SK-N-SH (cell line): Measurements from ENCODE around the gene ALS2CL. TPM values are rescaled to one million over a fixed set of nuclear protein-coding genes. Genes with fewer than 3 reads are reported as not detected.

ENCODE experiments used
- CTCF ChIA-PET: fragments of 300-600, 350-600 bp; formaldehyde crosslinking; extraction: SDS; loops from one replicate; lab custom pipeline; 2021; lab: Yijun Ruan, JAX
- POLR2A ChIA-PET: fragments of 350-600 bp; sonication (Branson Sonifier 250); formaldehyde crosslinking; extraction: SDS; loops from one replicate; lab custom pipeline; 2020; ENCODE audit warnings: antibody characterized with exemption, inconsistent platforms; lab: Yijun Ruan, JAX
- DNase-seq: peaks from one replicate; pipeline ENCODE4 v3.0.0; 2012
- H2AFZ ChIP-seq: fragments of 200-600 bp; sonication (generic); 2 replicates; pipeline ENCODE4 v1.8.1; 2016; ENCODE audit warnings: antibody characterized with exemption, mild to moderate bottlenecking, low read depth
- H3F3A ChIP-seq: fragments of 200-600 bp; sonication (generic); replicated peaks from 2 replicates; pipeline ENCODE3; 2016; ENCODE audit warnings: antibody characterized with exemption, mild to moderate bottlenecking; ENCODE audit not compliant: insufficient read depth
- H3K27ac ChIP-seq, 2 experiments: fragments of 200-500 bp in 1 of 2; fragments of 200-600 bp in 1 of 2; sonication (Bioruptor generic) in 1 of 2; sonication (generic), shearing (Covaris generic) in 1 of 2; 2 replicates each; pipeline versions ENCODE4 v1.5.1 to v1.6.1; 2014 to 2016; ENCODE audit warnings: low read depth in 2 of 2, inconsistent platforms in 1 of 2, low read length in 1 of 2, mild to moderate bottlenecking in 1 of 2, mixed read lengths in 1 of 2
- H3K27me3 ChIP-seq: fragments of 200-600 bp; sonication (generic), shearing (Covaris generic); 2 replicates; pipeline ENCODE4 v1.6.1; 2016; ENCODE audit warnings: mixed run types; ENCODE audit not compliant: insufficient read depth
- H3K36me3 ChIP-seq, 2 experiments: fragments of 200-500 bp in 1 of 2; fragments of 200-600 bp in 1 of 2; sonication (Bioruptor generic) in 1 of 2; sonication (generic) in 1 of 2; replicated peaks in 1 of 2; 2 replicates each; pipeline versions ENCODE3 to v1.5.1; 2014 to 2016; ENCODE audit warnings: low read length in 1 of 2, mild to moderate bottlenecking in 1 of 2; ENCODE audit not compliant: insufficient read depth in 2 of 2, control insufficient read depth in 1 of 2
- H3K4me1 ChIP-seq, 2 experiments: fragments of 200-500 bp in 1 of 2; fragments of 200-600 bp in 1 of 2; sonication (Bioruptor generic) in 1 of 2; sonication (generic), shearing (Covaris generic) in 1 of 2; 2 replicates each; pipeline versions ENCODE4 v1.5.1 to v1.6.1; 2014 to 2016; ENCODE audit warnings: low read depth in 1 of 2, low read length in 1 of 2, mixed run types in 1 of 2; ENCODE audit not compliant: insufficient read depth in 2 of 2, control insufficient read depth in 1 of 2
- H3K4me2 ChIP-seq: fragments of 200-600 bp; sonication (generic), shearing (Covaris generic); 2 replicates; pipeline ENCODE4 v1.6.1; 2017; ENCODE audit warnings: mixed run types
- H3K4me3 ChIP-seq, 2 experiments: fragments of 200-500 bp in 1 of 2; fragments of 200-600 bp in 1 of 2; sonication (Bioruptor generic) in 1 of 2; sonication (generic), shearing (Covaris generic) in 1 of 2; 2 replicates each; pipeline versions ENCODE4 v1.5.1 to v1.8.1; 2014 to 2016; ENCODE audit warnings: low read depth in 2 of 2, inconsistent platforms in 1 of 2, low read length in 1 of 2, mild to moderate bottlenecking in 1 of 2, mixed read lengths in 1 of 2, moderate library complexity in 1 of 2
- H3K79me2 ChIP-seq: fragments of 200-600 bp; sonication (generic); 2 replicates; pipeline ENCODE4 v1.8.1; 2017; ENCODE audit warnings: mild to moderate bottlenecking; ENCODE audit not compliant: insufficient read depth
- H3K9ac ChIP-seq: fragments of 200-600 bp; sonication (generic); 2 replicates; pipeline ENCODE4 v1.6.1; 2017; ENCODE audit warnings: mixed run types
- H3K9me2 ChIP-seq: fragments of 200-600 bp; sonication (generic); 2 replicates; pipeline ENCODE4 v1.6.1; 2017; ENCODE audit warnings: mixed run types
- H3K9me3 ChIP-seq: fragments of 200-600 bp; sonication (generic); 2 replicates; pipeline ENCODE4 v1.6.1; 2017; ENCODE audit warnings: mixed run types, mild to moderate bottlenecking, moderate library complexity
- H4K20me1 ChIP-seq: fragments of 200-600 bp; sonication (generic); 2 replicates; pipeline ENCODE4 v1.6.1; 2017; ENCODE audit warnings: mild to moderate bottlenecking, mixed run types; ENCODE audit not compliant: insufficient read depth
- ELF1 ChIP-seq: IDR thresholded peaks from 2 replicates; pipeline ENCODE4 v1.4.0; 2012
- GATA2 ChIP-seq: sonication (generic); formaldehyde crosslinking; IDR thresholded peaks from 2 replicates; pipeline ENCODE4 v1.5.0; 2020; ENCODE audit warnings: mild to moderate bottlenecking, missing genetic modification reagents
- NRF1 ChIP-seq: IDR thresholded peaks from 2 replicates; pipeline ENCODE4 v1.6.1; 2012; ENCODE audit warnings: low read depth, mild to moderate bottlenecking, low read length
- POLR2AphosphoS5 ChIP-seq: IDR thresholded peaks from 2 replicates; pipeline ENCODE4 v1.6.1; 2012; ENCODE audit warnings: low read depth, low read length
- TEAD4 ChIP-seq: IDR thresholded peaks from 2 replicates; pipeline ENCODE4 v1.4.0; 2012; ENCODE audit warnings: mild to moderate bottlenecking, borderline replicate concordance; ENCODE audit not compliant: insufficient read depth
- YY1 ChIP-seq: IDR thresholded peaks from 2 replicates; pipeline ENCODE4 v1.4.0; 2012; ENCODE audit warnings: low read depth, mild to moderate bottlenecking
- WGBS: methylation state at CpG from one replicate; pipeline ENCODE4 v1.1.6; 2017; ENCODE audit warnings: low lambda C conversion rate; 5-methylcytosine and 5-hydroxymethylcytosine counted together
- polyA plus RNA-seq, 3 experiments: library from polyadenylated mRNA; depleted of rRNA; stranded (reverse); fragments of >200 nt; gene quantifications; 2 replicates each; pipeline ENCODE4 v1.2.3, GENCODE V29; 2012
- TF ChIP-seq, protein P1 (sequence below): fragments of 150-350 bp; IDR thresholded peaks from 2 replicates; pipeline ENCODE4 v1.6.1; 2017; ENCODE audit warnings: antibody characterized with exemption, low read length, low read depth, borderline replicate concordance
- TF ChIP-seq, protein P2 (sequence below): IDR thresholded peaks from 2 replicates; pipeline ENCODE4 v1.4.0; 2012; ENCODE audit warnings: low read depth, borderline replicate concordance
- TF ChIP-seq, protein P3 (sequence below): IDR thresholded peaks from 2 replicates; pipeline ENCODE4 v1.4.0; 2012; ENCODE audit warnings: low read depth, borderline replicate concordance

The ALS2CL gene
- polyA plus RNA-seq, 1 of the 3 experiments (the other 2 are of a cell fraction) = 0.18 TPM

DNA sequence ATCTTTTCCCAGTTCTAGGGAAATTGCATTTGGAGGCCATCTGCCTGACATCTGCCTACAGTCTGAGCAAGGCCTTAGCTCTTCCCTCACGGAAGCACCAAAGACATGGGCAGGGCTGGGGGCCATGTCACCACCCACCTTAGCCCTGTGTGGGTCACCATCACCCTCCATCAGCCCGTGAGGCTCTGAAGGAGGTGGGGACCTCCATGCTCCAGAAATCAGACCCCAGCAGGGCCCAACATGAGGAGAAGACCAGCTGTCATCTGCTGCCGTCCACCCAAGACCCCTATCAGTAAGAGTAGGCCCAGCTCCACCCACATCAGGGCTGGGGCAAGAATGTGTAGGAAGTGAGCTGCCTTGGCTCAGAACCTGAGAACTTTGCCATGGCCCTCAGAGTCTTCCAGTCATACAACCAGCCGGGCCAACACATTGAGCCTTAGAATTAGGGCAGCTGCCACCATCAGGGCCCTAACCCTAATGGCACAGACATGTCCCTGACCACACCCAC is 9.6 kb upstream of the ALS2CL start:
- POLR2A ChIA-PET = interaction anchor here (0.9 to 2.4 kb wide), 3 partner anchors 39 to 206 kb away, joined by 3 to 15 read pairs (median 3); no protein-coding TSS in a partner anchor
- 60% methylated on average over 2 of the region's 4 CpGs for WGBS
- H3K9ac ChIP-seq = no peak overlapping the region
- no peak overlapping the region for H3K4me2 ChIP-seq
- no peaks in the 10 kb centered on the region for H4K20me1 ChIP-seq
- TF ChIP-seq NRF1 (no peak), ELF1 (no peak), GATA2 (CRISPR knock-in tag) (no peak), YY1 (no peak), POLR2AphosphoS5 (no peak)
- TF ChIP-seq, protein P1, sequence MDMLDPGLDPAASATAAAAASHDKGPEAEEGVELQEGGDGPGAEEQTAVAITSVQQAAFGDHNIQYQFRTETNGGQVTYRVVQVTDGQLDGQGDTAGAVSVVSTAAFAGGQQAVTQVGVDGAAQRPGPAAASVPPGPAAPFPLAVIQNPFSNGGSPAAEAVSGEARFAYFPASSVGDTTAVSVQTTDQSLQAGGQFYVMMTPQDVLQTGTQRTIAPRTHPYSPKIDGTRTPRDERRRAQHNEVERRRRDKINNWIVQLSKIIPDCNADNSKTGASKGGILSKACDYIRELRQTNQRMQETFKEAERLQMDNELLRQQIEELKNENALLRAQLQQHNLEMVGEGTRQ = no peak
- TF ChIP-seq, protein P2, sequence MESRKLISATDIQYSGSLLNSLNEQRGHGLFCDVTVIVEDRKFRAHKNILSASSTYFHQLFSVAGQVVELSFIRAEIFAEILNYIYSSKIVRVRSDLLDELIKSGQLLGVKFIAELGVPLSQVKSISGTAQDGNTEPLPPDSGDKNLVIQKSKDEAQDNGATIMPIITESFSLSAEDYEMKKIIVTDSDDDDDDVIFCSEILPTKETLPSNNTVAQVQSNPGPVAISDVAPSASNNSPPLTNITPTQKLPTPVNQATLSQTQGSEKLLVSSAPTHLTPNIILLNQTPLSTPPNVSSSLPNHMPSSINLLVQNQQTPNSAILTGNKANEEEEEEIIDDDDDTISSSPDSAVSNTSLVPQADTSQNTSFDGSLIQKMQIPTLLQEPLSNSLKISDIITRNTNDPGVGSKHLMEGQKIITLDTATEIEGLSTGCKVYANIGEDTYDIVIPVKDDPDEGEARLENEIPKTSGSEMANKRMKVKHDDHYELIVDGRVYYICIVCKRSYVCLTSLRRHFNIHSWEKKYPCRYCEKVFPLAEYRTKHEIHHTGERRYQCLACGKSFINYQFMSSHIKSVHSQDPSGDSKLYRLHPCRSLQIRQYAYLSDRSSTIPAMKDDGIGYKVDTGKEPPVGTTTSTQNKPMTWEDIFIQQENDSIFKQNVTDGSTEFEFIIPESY = no peak
- TF ChIP-seq, all 33 proteins: peak for 0
- CTCF ChIA-PET = interaction anchor here (0.5 to 4.2 kb wide), 16 partner anchors 10 to 214 kb away, joined by 3 to 52 read pairs (median 5); partner anchors contain the start of gene ALS2CL
- no peak overlapping the region for H2AFZ ChIP-seq
- H3F3A ChIP-seq = no peaks in the 10 kb centered on the region
- H3K27me3 ChIP-seq = peaks cover 14% of the 10 kb centered on the region
- DNase-seq = no peak
- peak overlapping the region in 1 of 2 experiments; percentile 17; a peak in 1 of 4 replicates for H3K27ac ChIP-seq
- peaks cover 0 to 40% of the 10 kb centered on the region in 2 experiments; a peak in 1 of 4 replicates for H3K4me1 ChIP-seq
- no peaks in the 10 kb centered on the region for H3K9me2 ChIP-seq
- H3K9me3 ChIP-seq = no peaks in the 10 kb centered on the region
- H3K79me2 ChIP-seq = no peaks in the 10 kb centered on the region
- H3K4me3 ChIP-seq = no peak overlapping the region
- H3K36me3 ChIP-seq = no peaks in the 10 kb centered on the region

DNA sequence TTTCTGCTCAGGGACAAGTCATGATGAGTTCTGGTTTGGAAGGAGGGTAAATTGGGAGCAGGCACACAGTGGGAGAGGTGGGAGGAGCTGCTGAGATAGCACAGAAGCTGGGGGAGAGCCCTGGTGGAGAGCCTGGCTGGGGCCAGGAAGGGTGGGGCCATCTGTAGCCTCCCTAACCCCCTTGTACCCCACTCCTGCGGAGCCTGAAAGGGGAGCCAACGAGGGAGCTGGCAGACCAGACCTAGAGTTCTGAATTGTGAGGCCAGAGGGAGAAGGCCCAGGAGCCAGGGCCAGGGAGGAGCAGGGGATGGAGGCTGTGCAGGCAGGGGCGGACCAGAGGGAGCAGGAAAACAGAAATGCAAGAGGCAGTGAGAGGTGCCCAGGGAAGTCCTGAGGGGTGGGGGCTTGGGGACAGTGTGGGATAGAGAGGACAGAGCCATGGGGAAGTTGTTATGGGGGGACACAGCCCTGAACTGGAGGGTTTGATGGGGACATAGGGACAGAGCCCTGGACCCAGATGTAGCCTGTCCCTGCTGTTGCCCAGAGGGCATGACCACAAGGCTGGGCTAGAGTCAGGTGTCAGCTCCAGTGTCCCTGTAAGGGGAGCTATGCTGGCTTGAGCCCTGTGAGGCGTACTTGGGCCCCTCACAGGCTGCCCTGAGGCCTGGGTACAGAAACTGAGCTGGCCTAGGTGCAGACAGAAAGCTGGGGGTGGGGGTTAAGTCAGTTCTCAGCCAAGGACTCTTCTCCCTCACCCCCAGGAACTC is 8.9 kb upstream of the ALS2CL start:
- no peaks in the 10 kb centered on the region for H3K9me3 ChIP-seq
- H3K9ac ChIP-seq = no peak overlapping the region
- H3K79me2 ChIP-seq = no peaks in the 10 kb centered on the region
- TF ChIP-seq, protein P3, sequence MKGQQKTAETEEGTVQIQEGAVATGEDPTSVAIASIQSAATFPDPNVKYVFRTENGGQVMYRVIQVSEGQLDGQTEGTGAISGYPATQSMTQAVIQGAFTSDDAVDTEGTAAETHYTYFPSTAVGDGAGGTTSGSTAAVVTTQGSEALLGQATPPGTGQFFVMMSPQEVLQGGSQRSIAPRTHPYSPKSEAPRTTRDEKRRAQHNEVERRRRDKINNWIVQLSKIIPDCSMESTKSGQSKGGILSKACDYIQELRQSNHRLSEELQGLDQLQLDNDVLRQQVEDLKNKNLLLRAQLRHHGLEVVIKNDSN = no peak
- TF ChIP-seq TEAD4 = no peak
- no peaks in the 10 kb centered on the region for H3F3A ChIP-seq
- no peaks in the 10 kb centered on the region for H4K20me1 ChIP-seq
- CTCF ChIA-PET = interaction anchor here (0.5 to 4.2 kb wide), 19 partner anchors 9 to 216 kb away, joined by 3 to 52 read pairs (median 4); partner anchors contain the start of gene ALS2CL
- POLR2A ChIA-PET = interaction anchor here (0.9 to 2.4 kb wide), 3 partner anchors 38 to 207 kb away, joined by 3 to 15 read pairs (median 3); no protein-coding TSS in a partner anchor
- peaks cover 0 to 40% of the 10 kb centered on the region in 2 experiments; a peak in 1 of 4 replicates for H3K4me1 ChIP-seq
- H3K4me3 ChIP-seq = no peak overlapping the region
- H3K36me3 ChIP-seq = no peaks in the 10 kb centered on the region
- no peaks in the 10 kb centered on the region for H3K9me2 ChIP-seq
- peaks cover 14% of the 10 kb centered on the region for H3K27me3 ChIP-seq
- WGBS = 72% methylated on average over 2 of the region's 4 CpGs
- H2AFZ ChIP-seq = no peak overlapping the region
- H3K4me2 ChIP-seq = no peak overlapping the region
- peak overlapping the region in 1 of 2 experiments; percentile 94; a peak in 1 of 4 replicates for H3K27ac ChIP-seq
- DNase-seq = no peak
